ENCODE results near the gene PRDM5.
"Not testable (repeated sequence)": the region's sequence is repeated elsewhere in the genome, so short reads cannot be mapped to it uniquely, and the experiment has no call there.

PRDM5 gene

DNA sequence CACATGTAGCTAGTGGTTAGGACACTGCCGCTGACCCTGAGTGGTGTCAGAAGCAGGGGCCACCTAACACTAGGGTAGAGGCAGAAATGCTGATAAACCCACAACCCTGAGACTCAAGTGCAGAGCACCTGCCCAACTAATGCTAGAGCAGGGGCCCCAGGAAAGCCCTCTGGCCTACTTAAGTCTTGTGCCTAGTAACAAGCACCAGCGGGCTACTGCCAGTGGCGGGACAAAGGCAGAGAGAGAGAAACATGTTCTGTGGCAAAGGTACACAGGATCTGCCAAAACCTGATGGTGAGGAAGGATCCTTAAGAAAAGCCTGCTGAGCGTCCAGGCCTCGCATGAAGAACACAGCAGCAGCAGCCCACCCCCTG, 172.4 kb downstream of the PRDM5 start:
- no peaks in the 10 kb centered on the region for H3K9me3 ChIP-seq (ENCODE audit: low read length)
- H3K9ac ChIP-seq (ENCODE audit: low read length) = no peak overlapping the region
- H3K27me3 ChIP-seq (ENCODE audit: control insufficient read depth in 1 of 2, insufficient read depth in 2 of 2, low read length in 2 of 2) = no peaks in the 10 kb centered on the region
- H3K4me3 ChIP-seq (ENCODE audit: low read depth in 1 of 2, low read length in 2 of 2) = no peak overlapping the region
- H3K4me1 ChIP-seq (ENCODE audit: insufficient read depth, low read length) = no peaks in the 10 kb centered on the region
- H3K27ac ChIP-seq (ENCODE audit: low read depth, low read length) = no peak overlapping the region
- no peaks in the 10 kb centered on the region for H3K36me3 ChIP-seq (ENCODE audit: insufficient read depth, low read length)

DNA sequence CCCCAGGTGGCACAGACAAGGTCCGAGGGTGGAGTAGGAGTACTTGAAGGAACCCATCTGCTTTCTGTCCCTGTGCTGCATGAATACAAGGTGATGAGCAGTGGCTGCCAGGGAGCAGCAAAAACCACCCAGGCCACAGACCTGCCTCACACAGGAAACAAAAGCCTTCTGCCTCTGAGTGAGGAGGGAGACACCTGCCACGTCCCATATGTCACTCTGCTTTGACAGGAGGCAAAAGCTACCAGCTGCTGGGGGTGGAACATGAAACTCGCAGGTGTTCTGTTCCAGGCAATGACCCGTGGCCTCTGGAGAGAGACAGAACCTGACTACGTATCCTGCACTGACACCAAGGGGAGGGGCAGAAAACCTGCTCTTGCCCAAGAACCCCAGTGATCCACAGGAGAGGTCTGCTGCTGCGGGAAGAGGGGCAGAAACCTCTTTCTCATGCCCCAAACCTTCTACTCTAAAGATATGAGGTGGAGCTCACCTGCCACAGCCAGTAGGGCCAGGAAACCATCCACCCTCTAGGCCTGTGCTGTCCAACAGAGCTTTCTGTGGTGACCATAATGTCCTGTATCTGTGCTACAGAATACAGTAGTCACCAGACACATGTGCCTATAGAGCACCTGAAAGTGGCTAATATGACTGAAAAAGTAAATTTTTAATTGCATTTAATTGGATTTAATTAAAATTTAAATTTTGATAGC, 172.9 kb downstream of the PRDM5 start:
- Histone ChIP-seq H3K27ac (ENCODE audit: low read depth, low read length) (no peak overlapping the region), H3K36me3 (ENCODE audit: insufficient read depth, low read length) (no peaks in the 10 kb centered on the region), H3K4me3 (ENCODE audit: low read depth in 1 of 2, low read length in 2 of 2) (no peak overlapping the region), H3K4me1 (ENCODE audit: insufficient read depth, low read length) (no peaks in the 10 kb centered on the region), H3K9ac (ENCODE audit: low read length) (no peak overlapping the region), H3K9me3 (ENCODE audit: low read length) (no peaks in the 10 kb centered on the region), H3K27me3 (ENCODE audit: control insufficient read depth in 1 of 2, insufficient read depth in 2 of 2, low read length in 2 of 2) (no peaks in the 10 kb centered on the region)

DNA sequence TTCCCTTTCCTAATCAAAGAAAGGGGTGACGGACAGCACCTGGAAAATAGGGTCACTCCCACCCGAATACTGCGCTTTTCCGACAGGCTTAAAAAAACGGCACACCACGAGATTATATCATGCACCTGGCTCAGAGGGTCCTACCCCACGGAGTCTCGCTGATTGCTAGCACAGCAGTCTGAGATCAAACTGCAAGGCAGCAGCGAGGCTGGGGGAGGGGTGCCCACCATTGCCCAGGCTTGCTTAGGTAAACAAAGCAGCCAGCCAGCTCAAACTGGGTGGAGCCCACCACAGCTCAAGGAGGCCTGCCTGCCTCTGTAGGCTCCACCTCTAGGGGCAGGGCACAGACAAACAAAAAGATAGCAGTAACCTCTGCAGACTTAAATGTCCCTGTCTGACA, 180.9 kb downstream of the PRDM5 start:
- not testable (repeated sequence) for H3K27me3 ChIP-seq (ENCODE audit: control insufficient read depth in 1 of 2, insufficient read depth in 2 of 2, low read length in 2 of 2); H3K4me3 ChIP-seq (ENCODE audit: low read depth in 1 of 2, low read length in 2 of 2); H3K27ac ChIP-seq (ENCODE audit: low read depth, low read length)

DNA sequence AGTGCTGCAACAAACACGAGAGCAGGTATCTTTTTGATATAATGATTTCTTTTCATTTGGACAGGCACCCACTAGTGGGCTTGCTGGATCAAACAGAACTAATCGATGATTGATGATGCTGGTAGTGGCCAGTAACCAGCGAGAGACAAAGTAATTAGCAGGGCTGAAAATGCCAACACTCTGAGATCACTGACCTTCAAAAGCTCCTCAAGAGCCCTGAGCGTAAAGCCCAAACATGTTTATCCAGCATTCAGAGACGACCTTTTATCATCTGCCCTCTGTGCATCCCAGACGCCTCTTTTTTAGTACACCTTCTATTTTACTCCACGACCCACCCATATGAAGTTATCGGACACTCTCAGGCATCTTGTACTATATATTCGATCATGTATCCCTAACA, 186.2 kb downstream of the PRDM5 start:
- Histone ChIP-seq H3K27ac (ENCODE audit: low read depth, low read length) (no peak overlapping the region), H3K4me3 (ENCODE audit: low read depth in 1 of 2, low read length in 2 of 2) (no peak overlapping the region)

More for the DNA sequence above, 180.9 kb downstream of the PRDM5 start:
- H3K4me1 ChIP-seq (ENCODE audit: insufficient read depth, low read length); H3K9ac ChIP-seq (ENCODE audit: low read length); H3K9me3 ChIP-seq (ENCODE audit: low read length); H3K36me3 ChIP-seq (ENCODE audit: insufficient read depth, low read length): not testable (repeated sequence)

DNA sequence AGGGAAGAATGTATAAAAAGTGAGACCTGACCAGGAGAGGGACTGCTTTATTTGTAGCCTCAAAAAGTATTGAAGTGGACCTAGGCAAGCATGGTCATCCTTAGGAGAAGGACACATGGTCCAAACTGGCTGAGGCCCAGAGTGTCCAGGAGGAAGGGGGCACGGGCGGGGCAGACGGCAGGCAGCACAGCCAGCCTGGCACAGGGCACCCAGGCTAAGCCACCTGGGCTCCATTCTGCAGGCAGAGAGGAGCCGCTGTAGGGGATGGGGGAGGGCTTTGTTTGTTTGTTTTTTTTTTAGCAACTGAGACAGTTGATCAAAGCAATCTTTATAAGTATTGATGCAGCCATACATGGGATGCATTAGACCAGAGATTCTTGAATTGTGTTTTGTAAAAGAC, 188.6 kb downstream of the PRDM5 start:
- Histone ChIP-seq H3K4me1 (ENCODE audit: insufficient read depth, low read length) (no peaks in the 10 kb centered on the region), H3K9me3 (ENCODE audit: low read length) (no peaks in the 10 kb centered on the region), H3K27ac (ENCODE audit: low read depth, low read length) (no peak overlapping the region), H3K4me3 (ENCODE audit: low read depth in 1 of 2, low read length in 2 of 2) (no peak overlapping the region), H3K27me3 (ENCODE audit: control insufficient read depth in 1 of 2, insufficient read depth in 2 of 2, low read length in 2 of 2) (no peaks in the 10 kb centered on the region), H3K36me3 (ENCODE audit: insufficient read depth, low read length) (no peaks in the 10 kb centered on the region), H3K9ac (ENCODE audit: low read length) (no peak overlapping the region)

More for the DNA sequence above, 186.2 kb downstream of the PRDM5 start:
- Histone ChIP-seq H3K36me3 (ENCODE audit: insufficient read depth, low read length) (no peaks in the 10 kb centered on the region), H3K4me1 (ENCODE audit: insufficient read depth, low read length) (no peaks in the 10 kb centered on the region), H3K9me3 (ENCODE audit: low read length) (no peaks in the 10 kb centered on the region), H3K9ac (ENCODE audit: low read length) (no peak overlapping the region), H3K27me3 (ENCODE audit: control insufficient read depth in 1 of 2, insufficient read depth in 2 of 2, low read length in 2 of 2) (no peaks in the 10 kb centered on the region)

DNA sequence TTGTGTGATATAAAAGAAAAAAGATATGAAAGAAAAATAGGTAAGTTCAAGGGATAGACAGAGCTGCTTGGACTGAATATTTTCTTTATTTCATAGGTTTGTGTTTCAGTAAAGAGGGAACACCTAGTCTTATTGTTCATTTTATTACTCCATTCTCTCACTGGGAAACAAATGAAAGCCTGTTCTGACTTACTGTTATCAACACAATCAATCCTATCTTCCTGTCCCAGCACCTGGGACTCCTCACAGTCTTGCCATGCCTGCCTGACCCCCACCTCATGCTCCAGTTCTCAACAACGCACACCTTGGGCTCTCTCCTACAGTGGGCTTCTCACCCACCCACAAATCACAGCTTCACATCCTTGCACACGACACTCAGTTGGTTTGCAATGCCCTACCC, 189.5 kb downstream of the PRDM5 start:
- Histone ChIP-seq H3K4me3 (ENCODE audit: low read depth in 1 of 2, low read length in 2 of 2) (no peak overlapping the region), H3K4me1 (ENCODE audit: insufficient read depth, low read length) (no peaks in the 10 kb centered on the region), H3K27ac (ENCODE audit: low read depth, low read length) (no peak overlapping the region), H3K27me3 (ENCODE audit: control insufficient read depth in 1 of 2, insufficient read depth in 2 of 2, low read length in 2 of 2) (no peaks in the 10 kb centered on the region), H3K9ac (ENCODE audit: low read length) (no peak overlapping the region), H3K36me3 (ENCODE audit: insufficient read depth, low read length) (no peaks in the 10 kb centered on the region), H3K9me3 (ENCODE audit: low read length) (no peaks in the 10 kb centered on the region)

DNA sequence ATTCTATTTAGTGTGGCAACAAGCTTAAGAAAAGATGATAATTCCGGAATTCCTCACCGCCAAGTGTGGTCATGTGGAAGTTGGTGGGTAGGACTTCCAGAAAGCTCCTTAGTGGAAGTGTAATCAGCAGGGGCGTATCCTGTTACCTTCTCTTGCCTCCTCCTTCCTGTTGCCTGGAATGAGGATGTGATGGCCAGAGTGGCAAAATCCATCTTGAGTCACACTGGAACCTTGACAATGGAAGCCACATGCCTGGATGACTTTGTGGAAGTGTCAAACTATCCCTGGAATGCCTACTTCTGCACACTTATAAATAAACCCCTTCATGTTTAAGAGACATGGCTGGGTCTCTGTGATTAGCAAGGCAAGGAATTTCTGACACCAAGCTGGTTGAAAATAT, 191.0 kb downstream of the PRDM5 start:
- Histone ChIP-seq H3K27me3 (ENCODE audit: control insufficient read depth in 1 of 2, insufficient read depth in 2 of 2, low read length in 2 of 2) (no peaks in the 10 kb centered on the region), H3K27ac (ENCODE audit: low read depth, low read length) (no peak overlapping the region), H3K9ac (ENCODE audit: low read length) (no peak overlapping the region), H3K4me1 (ENCODE audit: insufficient read depth, low read length) (no peaks in the 10 kb centered on the region), H3K36me3 (ENCODE audit: insufficient read depth, low read length) (no peaks in the 10 kb centered on the region), H3K9me3 (ENCODE audit: low read length) (no peaks in the 10 kb centered on the region), H3K4me3 (ENCODE audit: low read depth in 1 of 2, low read length in 2 of 2) (no peak overlapping the region)

DNA sequence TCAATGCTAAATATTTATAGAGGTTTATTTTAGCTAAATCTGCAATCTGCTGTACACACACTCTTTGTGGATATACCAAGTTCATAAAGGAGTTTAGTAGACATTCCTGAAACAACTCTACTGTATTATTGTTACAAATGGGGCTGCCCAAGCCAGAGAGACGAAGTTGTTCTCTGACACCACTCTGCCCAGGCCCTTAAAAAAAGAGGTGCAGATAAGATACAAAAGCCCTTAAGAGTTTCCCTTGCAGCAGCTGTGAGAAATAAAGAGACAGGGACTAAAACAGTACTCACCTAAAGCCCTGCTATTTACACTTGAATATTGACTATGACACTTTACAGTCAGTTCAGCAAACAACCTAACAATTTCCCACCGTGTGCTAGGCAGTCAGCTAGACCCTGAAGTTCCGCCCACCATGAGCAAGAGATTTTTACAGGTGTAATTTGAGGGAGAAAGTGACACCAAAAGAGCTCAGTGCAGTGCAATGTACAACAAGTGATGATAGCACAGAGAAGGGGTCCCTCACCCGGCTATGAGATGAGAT, 191.7 kb downstream of the PRDM5 start:
- H3K9me3 ChIP-seq (ENCODE audit: low read length) = no peaks in the 10 kb centered on the region
- no peak overlapping the region for H3K27ac ChIP-seq (ENCODE audit: low read depth, low read length)
- H3K9ac ChIP-seq (ENCODE audit: low read length) = no peak overlapping the region

DNA sequence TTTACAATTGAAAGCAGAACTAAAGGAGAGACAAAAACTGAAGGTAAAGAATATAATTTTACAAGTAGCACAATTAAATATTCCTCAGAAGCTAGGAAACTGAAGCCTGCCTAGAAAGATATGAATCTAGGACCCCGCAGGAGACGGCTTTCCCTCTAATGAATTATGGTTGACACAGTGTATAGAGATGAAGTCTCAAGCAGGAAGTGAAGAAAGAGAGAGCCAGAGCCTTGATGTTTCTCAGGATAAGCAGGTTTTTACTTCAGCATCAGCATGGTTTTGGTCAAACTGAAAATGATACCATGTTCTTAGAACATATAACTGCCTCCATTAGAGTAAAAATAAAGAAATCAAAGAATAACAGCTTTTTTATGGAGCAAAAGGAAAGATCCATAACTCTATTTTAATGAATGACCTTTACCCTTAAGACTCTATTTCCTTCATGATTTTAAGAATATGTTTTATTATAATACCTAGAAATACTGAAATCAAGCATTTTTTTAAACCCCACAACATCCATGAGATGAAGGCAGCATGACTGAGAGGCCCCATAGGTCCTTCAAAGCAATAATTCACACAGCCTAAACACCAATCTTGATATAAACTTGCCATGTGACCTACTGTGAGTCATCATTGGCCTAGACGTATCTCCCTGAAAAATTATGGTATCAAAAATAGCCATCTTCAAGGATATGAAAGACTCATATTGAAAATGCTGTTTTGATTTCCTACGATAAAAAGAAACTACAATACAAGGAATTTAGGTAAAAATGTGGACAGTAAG, 193.4 kb downstream of the PRDM5 start:
- H3K27me3 ChIP-seq (ENCODE audit: control insufficient read depth in 1 of 2, insufficient read depth in 2 of 2, low read length in 2 of 2) = no peaks in the 10 kb centered on the region
- H3K9me3 ChIP-seq (ENCODE audit: low read length) = no peaks in the 10 kb centered on the region
- H3K4me3 ChIP-seq (ENCODE audit: low read depth in 1 of 2, low read length in 2 of 2) = no peak overlapping the region
- H3K36me3 ChIP-seq (ENCODE audit: insufficient read depth, low read length) = no peaks in the 10 kb centered on the region
- no peak overlapping the region for H3K27ac ChIP-seq (ENCODE audit: low read depth, low read length)
- H3K9ac ChIP-seq (ENCODE audit: low read length) = no peak overlapping the region
- H3K4me1 ChIP-seq (ENCODE audit: insufficient read depth, low read length) = no peaks in the 10 kb centered on the region

More for the DNA sequence above, 191.7 kb downstream of the PRDM5 start:
- Histone ChIP-seq H3K4me3 (ENCODE audit: low read depth in 1 of 2, low read length in 2 of 2) (no peak overlapping the region), H3K36me3 (ENCODE audit: insufficient read depth, low read length) (no peaks in the 10 kb centered on the region), H3K27me3 (ENCODE audit: control insufficient read depth in 1 of 2, insufficient read depth in 2 of 2, low read length in 2 of 2) (no peaks in the 10 kb centered on the region), H3K4me1 (ENCODE audit: insufficient read depth, low read length) (no peaks in the 10 kb centered on the region)

DNA sequence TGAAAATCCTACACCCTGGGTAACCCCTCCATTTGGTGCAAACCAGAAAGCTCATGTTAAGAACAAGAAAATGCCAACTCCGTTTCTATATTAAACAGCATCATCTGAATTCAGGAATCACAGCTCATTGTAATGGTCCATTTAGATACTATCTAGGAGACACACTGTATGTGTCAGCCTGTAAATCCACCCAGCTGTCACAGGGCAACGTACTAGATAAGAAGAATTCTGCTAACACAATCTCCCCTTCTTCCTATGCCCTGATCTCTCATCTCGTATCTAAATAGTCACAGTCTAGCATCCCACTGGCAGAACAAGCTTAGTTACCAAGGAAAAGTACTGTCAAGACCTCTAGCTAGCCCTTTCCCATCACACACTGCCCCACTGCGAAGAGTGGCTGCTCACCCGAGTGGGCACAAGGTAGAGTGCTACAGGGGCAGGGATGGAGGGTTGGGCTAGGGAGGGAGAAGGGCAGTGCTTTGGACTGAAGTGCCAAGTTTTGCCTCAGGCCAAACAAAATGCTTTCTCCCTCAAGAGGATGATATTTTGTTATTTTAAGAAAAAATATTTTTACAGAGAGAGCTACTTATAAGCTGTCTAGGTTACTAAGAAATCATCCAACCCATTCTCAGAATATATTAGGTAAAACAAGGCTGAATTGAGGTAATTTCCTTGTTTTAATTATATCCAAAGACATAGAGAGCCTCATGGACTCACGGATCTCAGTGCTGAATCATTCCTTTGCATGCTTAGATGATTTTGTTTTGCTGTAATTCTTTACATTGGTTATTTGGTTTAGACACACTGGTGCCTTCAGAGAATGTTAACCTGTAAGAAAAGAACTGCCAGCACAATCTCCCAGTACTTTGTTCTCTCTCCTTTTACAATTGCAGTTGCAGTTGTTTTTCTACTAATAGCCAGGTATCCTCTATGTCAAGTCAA, 196.6 kb downstream of the PRDM5 start:
- Histone ChIP-seq H3K4me3 (ENCODE audit: low read depth in 1 of 2, low read length in 2 of 2) (no peak overlapping the region), H3K9ac (ENCODE audit: low read length) (no peak overlapping the region), H3K9me3 (ENCODE audit: low read length) (no peaks in the 10 kb centered on the region), H3K4me1 (ENCODE audit: insufficient read depth, low read length) (no peaks in the 10 kb centered on the region), H3K27ac (ENCODE audit: low read depth, low read length) (no peak overlapping the region), H3K36me3 (ENCODE audit: insufficient read depth, low read length) (no peaks in the 10 kb centered on the region), H3K27me3 (ENCODE audit: control insufficient read depth in 1 of 2, insufficient read depth in 2 of 2, low read length in 2 of 2) (no peaks in the 10 kb centered on the region)

DNA sequence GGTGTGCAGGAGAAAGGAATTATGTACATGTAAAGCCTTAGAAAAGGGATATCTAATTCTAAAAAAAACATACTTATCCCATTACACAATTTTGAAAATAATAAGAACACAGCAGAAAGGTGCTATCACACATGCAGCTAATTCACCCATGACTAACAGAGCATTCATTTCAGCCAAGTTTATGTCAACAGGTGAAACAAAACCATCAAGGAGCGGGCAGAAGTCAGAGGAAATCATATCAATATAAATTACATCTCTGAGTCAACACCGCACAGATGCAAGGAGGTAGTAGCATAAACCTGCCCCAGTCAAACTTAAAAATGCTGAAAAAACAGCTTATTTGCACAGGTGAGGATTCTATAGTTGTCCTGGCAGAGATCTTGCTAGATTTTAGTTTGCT, 197.9 kb downstream of the PRDM5 start:
- no peak overlapping the region for H3K9ac ChIP-seq (ENCODE audit: low read length)
- no peaks in the 10 kb centered on the region for H3K4me1 ChIP-seq (ENCODE audit: insufficient read depth, low read length)
- no peak overlapping the region for H3K27ac ChIP-seq (ENCODE audit: low read depth, low read length)
- no peak overlapping the region for H3K4me3 ChIP-seq (ENCODE audit: low read depth in 1 of 2, low read length in 2 of 2)
- H3K27me3 ChIP-seq (ENCODE audit: control insufficient read depth in 1 of 2, insufficient read depth in 2 of 2, low read length in 2 of 2) = no peaks in the 10 kb centered on the region
- H3K9me3 ChIP-seq (ENCODE audit: low read length) = no peaks in the 10 kb centered on the region
- H3K36me3 ChIP-seq (ENCODE audit: insufficient read depth, low read length) = no peaks in the 10 kb centered on the region

Measured in muscle layer of colon (tissue), 2 donors.